ENCODE data around the gene CANX.

CANX gene

GRCh38 chr5:179766726-179767455 lies 68.1 kb downstream of the CANX start:
- H3K9ac ChIP-seq (ENCODE audit: low read depth, low read length, poor library complexity, severe bottlenecking), result no peak overlapping the region
- H3K4me3 ChIP-seq (ENCODE audit: low read length, poor library complexity, severe bottlenecking), result no peak overlapping the region
- no peak overlapping the region for H2AFZ ChIP-seq (ENCODE audit: low read length)
- no peaks in the 10 kb centered on the region for H3F3A ChIP-seq (ENCODE audit: low read depth)
- H3K36me3 ChIP-seq (ENCODE audit: insufficient read depth, low read length), result peaks cover 57% of the 10 kb centered on the region; the same call in 1 of the 2 replicates
- H3K79me2 ChIP-seq (ENCODE audit: insufficient read depth, low read length), result peaks cover 20% of the 10 kb centered on the region
- no peak for TF ChIP-seq CTCF (conservative IDR thresholded peaks at IDR 0.05; ENCODE audit: low read length)
- no peak for TF ChIP-seq EZH2phosphoT487 (IDR thresholded peaks at IDR 0.05; ENCODE audit: borderline replicate concordance)
- H3K27me3 ChIP-seq (ENCODE audit: insufficient read depth, low read length, poor library complexity, severe bottlenecking), result no peaks in the 10 kb centered on the region
- H3K9me3 ChIP-seq (ENCODE audit: insufficient read depth, low read depth, low read length), result no peaks in the 10 kb centered on the region
- H3K9me2 ChIP-seq (replicated peaks; ENCODE audit: low read depth, low read length), result no peaks in the 10 kb centered on the region
- H3K4me1 ChIP-seq (ENCODE audit: insufficient read depth, low read length, poor library complexity, severe bottlenecking), result peaks cover 4% of the 10 kb centered on the region
- no peak overlapping the region for H3K4me2 ChIP-seq (ENCODE audit: low read depth, low read length, poor library complexity, severe bottlenecking)
- H4K20me1 ChIP-seq (ENCODE audit: insufficient read depth, low read length, poor library complexity, severe bottlenecking), result peaks cover 11% of the 10 kb centered on the region

DNA sequence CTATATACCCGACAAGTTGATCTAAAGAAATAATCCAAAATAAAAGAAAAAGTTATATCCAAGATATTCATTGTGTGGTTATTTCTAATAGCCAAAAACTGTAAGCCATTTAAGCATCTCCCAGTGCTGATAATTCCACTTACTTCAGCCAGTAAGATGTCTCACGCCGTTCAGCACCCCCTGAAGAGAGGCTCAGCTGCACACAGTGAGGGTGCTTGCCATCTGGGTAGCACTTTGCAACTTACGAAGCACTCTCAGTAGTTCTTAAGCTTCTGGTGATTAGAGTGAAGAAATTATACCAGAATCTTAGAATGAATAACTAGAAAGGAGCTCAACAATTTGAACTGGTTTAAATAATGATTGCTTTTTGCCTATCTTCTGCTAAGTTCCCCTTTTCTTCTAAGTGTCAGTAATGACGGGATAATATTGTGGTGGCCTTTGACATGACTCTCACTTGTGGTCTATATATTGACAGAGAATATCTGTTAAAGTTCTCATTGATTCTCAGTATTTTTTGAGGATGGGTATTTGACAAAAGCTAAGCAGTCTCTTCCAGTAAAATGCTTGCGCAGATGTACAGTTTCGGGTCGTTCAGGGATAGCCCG lies 68.8 kb downstream of the CANX start:
- H3K4me1 ChIP-seq (ENCODE audit: insufficient read depth, low read length, poor library complexity, severe bottlenecking), result no peaks in the 10 kb centered on the region
- H3K36me3 ChIP-seq (ENCODE audit: insufficient read depth, low read length), result peaks cover 57% of the 10 kb centered on the region; the same call in 1 of the 2 replicates
- peaks cover 5% of the 10 kb centered on the region for H4K20me1 ChIP-seq (ENCODE audit: insufficient read depth, low read length, poor library complexity, severe bottlenecking)
- H2AFZ ChIP-seq (ENCODE audit: low read length), result no peak overlapping the region
- H3K4me3 ChIP-seq (ENCODE audit: low read length, poor library complexity, severe bottlenecking), result no peak overlapping the region
- no peaks in the 10 kb centered on the region for H3K27me3 ChIP-seq (ENCODE audit: insufficient read depth, low read length, poor library complexity, severe bottlenecking)
- H3K9ac ChIP-seq (ENCODE audit: low read depth, low read length, poor library complexity, severe bottlenecking), result no peak overlapping the region
- peaks cover 14% of the 10 kb centered on the region for H3K79me2 ChIP-seq (ENCODE audit: insufficient read depth, low read length)
- no peaks in the 10 kb centered on the region for H3F3A ChIP-seq (ENCODE audit: low read depth)
- no peaks in the 10 kb centered on the region for H3K9me2 ChIP-seq (replicated peaks; ENCODE audit: low read depth, low read length)
- TF ChIP-seq CTCF (conservative IDR thresholded peaks at IDR 0.05; ENCODE audit: low read length), result no peak
- no peak overlapping the region for H3K4me2 ChIP-seq (ENCODE audit: low read depth, low read length, poor library complexity, severe bottlenecking)
- no peaks in the 10 kb centered on the region for H3K9me3 ChIP-seq (ENCODE audit: insufficient read depth, low read depth, low read length)

DNA sequence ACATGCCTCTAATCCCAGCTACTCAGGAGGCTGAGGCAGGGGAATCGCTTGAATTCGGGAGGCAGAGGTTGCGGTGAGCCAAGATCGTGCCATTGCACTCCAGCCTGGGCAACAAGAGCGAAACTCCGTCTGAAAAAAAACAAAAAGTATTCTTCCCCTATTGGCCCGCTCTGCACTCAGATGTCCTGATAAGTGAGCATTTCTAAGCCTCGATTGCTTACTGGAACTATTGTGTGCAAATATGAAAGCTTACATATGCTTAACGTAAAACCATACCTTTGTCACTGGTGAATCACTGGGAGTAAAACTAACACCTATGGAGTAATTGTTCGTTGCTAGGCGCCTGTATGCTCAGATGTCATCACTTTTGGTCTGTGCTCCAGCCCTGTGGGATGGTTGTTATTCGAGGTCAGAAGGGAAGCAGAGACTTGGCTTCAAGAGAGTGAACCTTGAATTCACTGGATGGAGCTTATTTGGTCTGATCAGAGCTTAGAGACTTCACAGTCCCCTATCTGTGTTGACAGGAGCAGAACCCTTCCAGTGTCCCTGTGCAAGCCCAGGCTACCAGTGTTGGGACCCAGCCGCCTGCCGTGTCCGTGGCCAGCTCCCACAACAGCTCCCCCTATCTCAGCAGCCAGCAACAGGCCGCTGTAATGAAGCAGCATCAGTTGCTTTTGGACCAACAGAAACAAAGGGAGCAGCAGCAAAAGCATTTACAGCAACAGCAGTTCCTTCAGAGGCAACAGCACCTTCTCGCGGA lies 69.7 kb downstream of the CANX start:
- Histone ChIP-seq H3K9me2 (replicated peaks; ENCODE audit: low read depth, low read length) (no peaks in the 10 kb centered on the region), H4K20me1 (ENCODE audit: insufficient read depth, low read length, poor library complexity, severe bottlenecking) (peaks cover 4% of the 10 kb centered on the region), H3K4me2 (ENCODE audit: low read depth, low read length, poor library complexity, severe bottlenecking) (no peak overlapping the region), H3K9me3 (ENCODE audit: insufficient read depth, low read depth, low read length) (no peaks in the 10 kb centered on the region), H3K27me3 (ENCODE audit: insufficient read depth, low read length, poor library complexity, severe bottlenecking) (no peaks in the 10 kb centered on the region), H3K36me3 (ENCODE audit: insufficient read depth, low read length) (peaks cover 60% of the 10 kb centered on the region; the same call in 1 of the 2 replicates), H3K4me3 (ENCODE audit: low read length, poor library complexity, severe bottlenecking) (no peak overlapping the region), H3K4me1 (ENCODE audit: insufficient read depth, low read length, poor library complexity, severe bottlenecking) (no peaks in the 10 kb centered on the region), H3K79me2 (ENCODE audit: insufficient read depth, low read length) (peaks cover 6% of the 10 kb centered on the region; the same call in 1 of the 2 replicates), H3K9ac (ENCODE audit: low read depth, low read length, poor library complexity, severe bottlenecking) (no peak overlapping the region), H3F3A (ENCODE audit: low read depth) (no peaks in the 10 kb centered on the region), H2AFZ (ENCODE audit: low read length) (no peak overlapping the region)
- TF ChIP-seq CTCF (conservative IDR thresholded peaks at IDR 0.05; ENCODE audit: low read length) (no peak), EZH2phosphoT487 (IDR thresholded peaks at IDR 0.05; ENCODE audit: borderline replicate concordance) (no peak)

All from Loucy (cell line).